Measurements from ENCODE around the gene BICDL2.

BICDL2 gene

GRCh38 chr16:3029491-3030221 is 7.1 kb downstream of the BICDL2 start:
- no peak for DNase-seq (ENCODE audit: low read depth)
- H3K4me3 ChIP-seq (ENCODE audit: low read length), result no peak overlapping the region
- no peak for TF ChIP-seq CTCF (conservative IDR thresholded peaks at IDR 0.05; ENCODE audit: low read depth, low read length)

DNA sequence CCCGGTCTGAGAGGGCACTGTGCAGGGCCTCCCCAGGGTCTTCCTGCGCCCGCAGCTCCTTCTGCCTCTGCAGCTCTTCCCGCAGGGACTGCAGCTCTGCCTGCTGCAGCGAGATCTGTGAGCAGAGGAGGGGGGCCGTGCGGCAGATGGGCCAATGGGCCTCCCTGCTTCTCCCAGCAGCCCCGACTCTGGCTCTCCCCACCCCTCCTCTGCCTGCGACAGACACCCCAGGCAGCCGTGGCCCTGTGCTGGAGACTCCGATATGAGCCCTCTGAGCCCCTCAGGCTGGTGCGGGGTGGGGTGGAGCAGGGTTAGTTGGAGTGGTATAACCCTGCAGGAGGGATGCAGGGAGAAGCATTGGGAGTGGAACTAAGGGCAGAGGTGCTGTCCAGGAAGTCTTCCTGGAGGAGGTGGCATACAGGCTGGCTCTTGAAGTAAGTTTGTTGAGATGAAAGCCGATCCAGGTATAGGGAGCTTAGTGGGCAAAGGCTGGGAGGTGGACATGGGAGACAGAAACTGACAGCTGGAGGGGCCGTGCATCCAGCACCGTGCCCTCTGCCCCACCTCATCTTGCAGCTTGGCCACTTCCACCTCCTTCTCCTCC is 7.9 kb downstream of the BICDL2 start:
- H3K4me3 ChIP-seq (ENCODE audit: low read length), result no peak overlapping the region
- no peak for TF ChIP-seq CTCF (conservative IDR thresholded peaks at IDR 0.05; ENCODE audit: low read depth, low read length)
- DNase-seq (ENCODE audit: low read depth), result no peak

GRCh38 chr16:3027983-3028715 is 8.6 kb downstream of the BICDL2 start:
- no peak overlapping the region for H3K4me3 ChIP-seq (ENCODE audit: low read length)
- peak; percentile 43 for DNase-seq (ENCODE audit: low read depth)
- peak; percentile 76 for TF ChIP-seq CTCF (conservative IDR thresholded peaks at IDR 0.05; ENCODE audit: low read depth, low read length)

- no peak for DNase-seq (ENCODE audit: low read depth)
- no peak overlapping the region for H3K4me3 ChIP-seq (ENCODE audit: low read length)
- no peak for TF ChIP-seq CTCF (conservative IDR thresholded peaks at IDR 0.05; ENCODE audit: low read depth, low read length)
Measured at GRCh38 chr16:3027489-3027795, 9.3 kb downstream of the BICDL2 start.

DNA sequence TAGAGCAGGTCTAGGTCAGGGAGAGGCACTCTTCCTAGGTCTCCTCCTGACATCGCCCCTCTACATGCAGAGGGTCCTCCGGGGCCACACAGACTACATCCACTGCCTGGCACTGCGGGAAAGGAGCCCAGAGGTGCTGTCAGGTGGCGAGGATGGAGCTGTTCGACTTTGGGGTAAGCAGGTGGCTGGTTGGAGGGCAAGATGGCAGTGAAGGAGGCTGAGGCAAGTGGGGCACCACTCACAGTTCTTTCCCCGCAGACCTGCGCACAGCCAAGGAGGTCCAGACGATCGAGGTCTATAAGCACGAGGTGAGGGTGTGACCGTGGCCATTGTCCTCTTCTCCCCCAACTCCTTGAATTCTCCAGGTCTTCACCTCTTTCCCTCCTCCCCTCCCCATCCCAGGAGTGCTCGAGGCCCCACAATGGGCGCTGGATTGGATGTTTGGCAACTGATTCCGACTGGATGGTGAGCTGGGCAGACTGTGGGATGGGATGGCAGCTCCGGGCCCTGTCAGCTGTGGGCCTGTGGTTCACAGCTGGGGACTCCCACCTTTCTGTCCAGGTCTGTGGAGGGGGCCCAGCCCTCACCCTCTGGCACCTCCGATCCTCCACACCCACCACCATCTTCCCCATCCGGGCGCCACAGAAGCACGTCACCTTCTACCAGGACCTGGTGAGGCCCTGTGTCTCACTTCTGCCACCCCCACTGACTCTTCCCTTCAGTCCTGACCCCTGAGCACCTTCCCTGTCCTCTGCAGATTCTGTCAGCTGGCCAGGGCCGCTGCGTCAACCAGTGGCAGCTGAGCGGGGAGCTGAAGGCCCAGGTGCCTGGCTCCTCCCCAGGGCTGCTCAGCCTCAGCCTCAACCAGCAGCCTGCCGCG is 9.9 kb downstream of the BICDL2 start:
- no peak for DNase-seq (ENCODE audit: low read depth)
- no peak overlapping the region for H3K4me3 ChIP-seq (ENCODE audit: low read length)
- no peak for TF ChIP-seq CTCF (conservative IDR thresholded peaks at IDR 0.05; ENCODE audit: low read depth, low read length)

GRCh38 chr16:3026003-3026378 is 10.8 kb downstream of the BICDL2 start:
- DNase-seq (ENCODE audit: low read depth), result no peak
- no peak overlapping the region for H3K4me3 ChIP-seq (ENCODE audit: low read length)

More at GRCh38 chr16:3026003-3026378, 10.8 kb downstream of the BICDL2 start:
- TF ChIP-seq CTCF (conservative IDR thresholded peaks at IDR 0.05; ENCODE audit: low read depth, low read length), result no peak

Data from retinal pigment epithelial cell (primary cell).